ELR (cell line): ENCODE results near the gene SMG1.
"Not testable (repeated sequence)": the region's sequence is repeated elsewhere in the genome, so short reads cannot be mapped to it uniquely, and the experiment has no call there.

Experiments
- DNase-seq: peaks from one replicate; pipeline ENCODE4 v3.0.0-alpha.2; 2015; ENCODE audit warnings: low read depth

The SMG1 gene

DNA sequence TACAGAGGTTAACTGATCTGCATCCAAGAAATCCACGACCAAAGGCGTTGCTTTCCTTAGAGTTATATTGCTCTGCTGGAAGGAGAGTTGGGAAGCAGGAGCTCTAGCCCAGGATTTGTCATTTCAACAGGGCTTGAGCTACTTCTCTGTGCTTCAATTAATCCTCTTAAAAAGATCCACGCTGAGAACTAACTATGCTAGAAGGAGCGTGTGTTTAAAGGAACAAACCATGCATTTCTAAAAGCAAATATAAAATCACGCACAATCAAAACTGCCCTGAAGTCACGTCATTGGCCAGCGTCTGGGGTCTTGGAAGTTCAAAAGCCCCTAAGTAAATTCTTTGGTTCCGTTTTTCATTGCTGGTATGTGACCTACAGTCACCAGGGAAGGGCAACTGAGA is 125.9 kb downstream of the SMG1 start:
- DNase-seq = no peak

DNA sequence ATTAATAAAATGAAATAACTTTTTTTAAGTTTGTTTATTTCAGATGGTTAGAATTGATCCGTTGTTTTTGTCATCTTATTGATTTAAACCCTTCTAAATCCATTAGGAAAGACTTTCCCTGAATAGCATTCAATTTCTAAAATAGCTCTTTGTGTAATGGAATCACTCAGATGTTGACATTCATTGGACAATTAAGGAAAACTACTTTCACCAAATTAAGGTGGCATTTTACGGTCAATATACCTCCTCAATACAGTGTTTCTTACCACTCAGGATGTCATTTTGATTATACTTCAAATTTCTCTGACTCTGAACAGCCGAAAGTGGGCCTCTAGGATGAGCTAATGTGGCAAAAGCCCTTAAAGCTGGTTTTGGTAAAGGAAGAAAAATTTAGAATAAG is 126.7 kb downstream of the SMG1 start:
- no peak for DNase-seq

- DNase-seq = no peak
Observed at GRCh38 chr16:18797746-18798145, 128.5 kb downstream of the SMG1 start.

DNA sequence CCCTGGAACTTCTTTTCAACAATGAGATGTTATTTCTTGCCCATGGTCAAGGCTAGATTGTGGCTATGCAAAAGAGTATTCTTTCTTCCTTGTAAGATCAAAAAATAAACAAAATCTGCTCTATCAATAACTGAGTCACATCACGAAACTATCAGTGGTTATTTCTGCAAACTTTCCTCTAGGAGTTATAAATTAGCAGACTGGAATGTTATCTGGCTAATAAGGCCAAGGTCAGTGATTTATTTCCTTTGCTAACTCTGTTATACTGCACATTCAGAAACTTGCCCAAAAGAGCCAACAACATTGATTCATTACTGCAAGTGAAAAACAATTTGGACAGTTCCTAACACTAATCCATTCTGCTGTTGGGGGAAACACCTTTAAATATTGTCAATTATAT is 129.8 kb downstream of the SMG1 start:
- no peak for DNase-seq

- DNase-seq = peak; percentile 50
Observed at GRCh38 chr16:18792836-18793433, 133.3 kb downstream of the SMG1 start.

DNA sequence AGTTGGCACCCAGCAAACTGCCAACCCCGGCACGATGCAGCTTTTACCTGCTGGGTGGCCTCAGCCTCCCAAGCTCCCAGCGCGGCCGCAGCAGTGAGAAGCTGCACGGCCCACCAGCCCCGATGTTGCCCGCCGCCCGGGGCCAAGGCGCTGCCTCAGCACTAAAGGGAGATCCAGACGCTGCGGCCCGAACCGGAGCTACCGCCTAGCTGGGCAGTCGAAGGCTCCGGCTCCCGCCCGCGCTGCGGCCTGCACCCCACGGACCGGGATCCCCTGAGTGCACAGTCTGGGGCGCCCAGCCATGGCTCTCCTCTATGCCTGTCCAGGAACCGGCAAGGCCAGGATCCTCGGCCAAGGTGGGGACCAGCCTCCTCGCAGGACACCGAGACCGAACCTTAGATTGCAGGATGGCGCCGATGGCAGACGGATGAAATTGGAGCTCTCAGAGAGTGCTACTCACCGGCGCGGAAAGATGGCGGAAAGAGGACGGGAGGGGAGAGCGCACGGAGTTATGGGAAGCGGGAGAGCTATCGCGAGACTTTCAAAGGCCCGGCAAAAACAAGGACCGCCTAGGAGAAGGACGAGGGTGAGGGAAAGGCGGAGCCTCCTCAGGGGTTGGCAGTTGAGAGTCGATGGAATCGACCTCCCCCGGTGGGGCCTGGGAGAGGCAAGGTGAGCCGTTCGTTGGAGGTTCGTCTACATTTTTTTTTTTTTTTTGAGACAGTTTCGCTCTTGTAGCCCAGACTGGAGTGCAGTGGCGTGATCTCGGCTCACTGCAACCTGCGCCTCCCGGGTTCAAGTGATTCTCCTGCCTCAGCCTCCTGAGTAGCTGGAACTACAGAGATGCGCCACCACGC is 136.1 kb downstream of the SMG1 start, which contains the start of gene RPS15A:
TSS of gene RPS15A (minus strand) at position 485 of the 857 bp plus-strand sequence. CDS start 1,221 bp downstream, outside the sequence.
- DNase-seq = peak; percentile 97

DNA sequence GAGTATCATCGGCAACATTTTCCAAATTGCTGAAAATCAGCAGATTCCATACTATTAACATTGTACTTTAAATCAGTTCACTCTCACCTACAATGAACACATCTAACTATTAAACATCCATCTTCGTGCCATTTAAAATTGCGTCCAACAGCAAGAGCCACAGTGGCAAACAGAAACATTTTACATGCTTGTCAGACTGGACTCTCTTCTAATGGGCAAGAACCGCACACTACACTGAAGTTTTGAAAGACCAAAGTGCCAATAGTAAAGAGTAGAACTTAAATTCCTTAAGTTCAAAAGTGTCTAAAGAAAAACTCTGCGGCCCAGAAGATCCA is 136.7 kb downstream of the SMG1 start:
- no peak for DNase-seq

- no peak for DNase-seq
Observed at GRCh38 chr16:18788828-18789514, 137.2 kb downstream of the SMG1 start.

DNA sequence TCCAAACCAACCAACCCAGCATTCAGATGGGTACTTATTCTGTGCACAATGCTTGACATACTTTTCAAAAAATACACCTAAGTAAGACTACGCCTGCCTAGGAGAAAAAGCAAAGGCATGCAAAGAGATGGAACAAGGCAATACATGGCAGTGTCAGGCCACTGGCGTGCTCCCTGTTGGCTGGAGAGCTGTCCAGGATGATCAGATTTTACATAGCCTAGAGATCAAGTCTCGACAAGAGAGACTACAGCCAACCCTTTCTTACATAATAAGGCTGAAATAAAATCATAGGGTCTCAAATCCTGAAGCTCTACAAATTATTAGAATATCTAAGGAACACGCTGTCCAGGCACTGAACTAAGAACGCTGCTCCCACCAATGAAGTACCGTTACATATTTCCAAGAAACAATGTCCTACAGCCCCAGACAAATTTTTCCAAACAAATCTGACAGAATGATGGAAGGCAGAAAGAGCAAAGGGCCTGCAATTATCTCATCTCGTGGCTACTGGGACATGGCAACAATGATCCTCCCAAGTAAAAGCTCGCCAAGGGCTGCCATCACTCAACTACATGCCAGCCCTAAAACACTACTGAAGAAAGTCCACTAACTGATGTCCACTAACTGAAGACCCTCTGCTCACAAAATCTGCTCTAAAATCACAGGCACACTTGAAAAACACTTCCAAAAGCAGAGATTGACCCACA is 141.1 kb downstream of the SMG1 start:
- no peak for DNase-seq

DNA sequence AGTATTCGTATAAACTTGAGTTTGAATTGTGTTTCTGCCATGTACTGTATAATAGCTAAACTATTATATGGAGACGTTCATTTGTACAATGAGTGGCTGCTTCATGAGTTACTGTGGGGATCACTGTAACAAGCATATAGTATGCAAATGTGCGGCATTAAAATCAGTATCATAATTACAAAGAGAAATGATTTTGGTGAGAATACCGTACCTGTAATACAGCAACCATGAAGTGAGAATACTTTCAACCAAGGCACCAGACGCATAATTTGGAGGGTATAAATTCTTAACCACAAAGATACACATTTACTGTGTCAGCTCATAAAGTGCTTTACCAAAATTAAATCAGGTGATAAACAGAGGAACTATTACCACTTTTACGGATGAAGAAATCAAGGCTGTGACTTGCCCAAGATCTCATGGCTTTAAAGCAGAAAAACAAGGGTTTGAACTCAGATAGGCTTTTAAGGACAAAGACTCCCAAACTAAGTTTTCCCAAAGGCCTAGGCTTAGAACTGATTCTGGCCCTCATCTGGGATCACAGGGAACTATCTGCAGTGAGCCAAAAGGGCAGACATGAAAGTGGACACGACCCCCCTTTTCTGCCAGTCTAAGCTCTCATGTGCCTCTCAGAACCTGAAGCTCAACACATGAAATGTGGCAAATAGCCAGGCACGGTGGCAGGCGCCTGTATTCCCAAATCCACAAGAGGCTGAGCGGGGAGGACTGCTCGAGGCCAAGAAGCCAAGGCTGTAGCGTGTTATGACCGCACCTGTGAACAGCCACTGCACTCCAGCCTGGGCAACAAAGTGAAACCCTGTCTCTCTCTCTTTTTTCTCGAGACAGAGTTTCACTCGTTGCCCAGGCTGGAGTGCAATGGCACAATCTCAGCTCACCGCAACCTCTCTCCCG is 142.5 kb downstream of the SMG1 start:
- no peak for DNase-seq

GRCh38 chr16:18782697-18783429 is 143.3 kb downstream of the SMG1 start:
- no peak for DNase-seq

DNA sequence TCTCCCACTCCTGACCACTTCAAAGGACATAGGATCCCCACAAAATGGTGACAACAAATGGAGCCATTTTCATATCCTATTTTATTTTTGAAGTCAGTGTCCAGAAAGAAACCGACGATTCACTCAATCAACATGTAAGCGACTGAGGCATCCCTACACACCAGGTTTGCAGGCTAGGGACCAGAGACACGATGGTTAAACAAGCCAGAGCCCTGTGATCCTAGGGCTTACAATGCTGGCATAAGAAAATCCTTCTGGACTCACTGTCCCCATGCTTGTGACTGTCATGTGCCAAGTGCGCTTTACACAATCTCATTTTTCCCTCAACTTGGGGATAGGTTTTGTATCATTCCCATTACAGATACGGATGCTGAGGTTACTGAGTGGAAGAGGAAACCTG is 145.0 kb downstream of the SMG1 start:
- DNase-seq = not testable (repeated sequence)

DNA sequence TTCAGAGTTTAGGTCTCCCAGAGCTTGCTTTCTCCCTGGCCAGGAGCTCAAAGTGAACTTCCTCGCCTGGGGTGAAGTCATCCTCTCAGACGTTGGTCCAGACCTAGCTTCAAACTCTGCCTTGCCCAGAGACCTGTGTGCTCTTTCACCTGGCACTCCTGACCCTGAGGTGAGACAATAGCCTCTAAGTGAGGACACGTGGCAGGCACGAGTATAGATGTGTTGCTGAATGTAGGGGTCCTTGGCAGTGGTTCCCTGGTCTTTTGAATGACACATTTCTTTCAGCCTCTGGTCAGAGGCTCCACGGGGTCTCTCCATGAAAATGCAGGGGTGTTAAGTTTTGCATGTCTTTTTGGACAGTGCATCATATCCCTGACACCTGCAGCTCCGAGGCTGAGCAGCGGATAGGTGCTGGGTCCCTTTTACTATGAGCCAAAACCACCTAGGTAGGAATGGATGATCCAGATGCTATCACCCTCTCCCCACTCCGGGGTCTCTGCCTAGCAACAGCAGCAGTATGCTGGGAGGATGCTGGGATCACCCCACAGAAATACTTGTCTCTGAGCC is 145.7 kb downstream of the SMG1 start:
- DNase-seq = not testable (repeated sequence)

DNA sequence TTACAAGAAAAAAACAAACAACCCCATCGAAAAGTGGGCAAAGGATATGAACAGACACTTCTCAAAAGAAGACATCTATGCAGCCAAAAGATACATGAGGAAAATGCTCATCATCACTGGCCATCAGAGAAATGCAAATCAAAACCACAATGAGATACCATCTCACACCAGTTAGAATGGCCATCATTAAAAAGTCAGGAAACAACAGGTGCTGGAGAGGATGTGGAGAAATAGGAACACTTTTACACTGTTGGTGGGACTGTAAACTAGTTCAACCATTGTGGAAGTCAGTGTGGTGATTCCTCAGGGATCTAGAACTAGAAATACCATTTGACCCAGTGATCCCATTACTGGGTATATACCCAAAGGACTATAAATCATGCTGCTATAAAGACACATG is 148.5 kb downstream of the SMG1 start:
- not testable (repeated sequence) for DNase-seq

GRCh38 chr16:18776334-18776733 is 149.9 kb downstream of the SMG1 start:
- not testable (repeated sequence) for DNase-seq

DNA sequence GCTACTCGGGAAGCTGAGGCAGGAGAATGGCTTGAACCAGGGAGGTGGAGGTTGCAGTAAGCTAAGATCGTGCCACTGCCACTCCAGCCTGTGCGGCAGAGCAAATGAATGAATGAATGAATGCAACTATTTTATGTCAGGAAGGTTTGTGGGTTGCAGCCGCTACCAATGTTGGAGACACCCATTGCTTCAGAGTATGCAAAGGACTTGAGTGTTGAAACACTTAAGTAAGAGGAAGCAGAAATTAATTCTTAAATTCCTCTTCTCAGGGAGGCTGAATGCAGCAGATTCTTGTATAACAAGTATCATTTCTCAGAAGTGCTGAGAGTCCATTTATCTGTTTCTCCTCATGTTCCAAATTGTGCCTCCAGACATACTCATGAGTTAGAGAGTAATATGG is 151.6 kb downstream of the SMG1 start:
- DNase-seq = not testable (repeated sequence)

DNA sequence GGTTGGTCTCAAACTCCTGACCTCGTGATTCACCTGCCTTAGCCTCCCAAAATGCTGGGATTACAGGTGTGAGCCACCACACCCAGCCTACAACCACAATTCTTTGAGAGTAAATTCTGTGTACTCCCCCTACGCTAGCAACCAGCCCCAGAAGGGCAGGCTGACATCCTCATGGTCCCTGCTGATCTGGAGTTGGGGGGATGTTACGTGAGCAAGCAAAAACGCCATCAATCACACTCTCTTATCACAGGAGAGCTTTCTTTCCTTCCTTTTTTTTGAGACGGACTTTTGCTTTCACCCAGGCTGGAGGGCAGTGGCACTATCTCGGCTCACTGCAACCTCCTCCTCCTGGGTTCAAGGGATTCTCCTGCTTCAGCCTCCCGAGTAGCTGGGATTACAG is 154.0 kb downstream of the SMG1 start:
- DNase-seq = not testable (repeated sequence)

GRCh38 chr16:18770336-18770962 is 155.8 kb downstream of the SMG1 start:
- DNase-seq = not testable (repeated sequence)

DNA sequence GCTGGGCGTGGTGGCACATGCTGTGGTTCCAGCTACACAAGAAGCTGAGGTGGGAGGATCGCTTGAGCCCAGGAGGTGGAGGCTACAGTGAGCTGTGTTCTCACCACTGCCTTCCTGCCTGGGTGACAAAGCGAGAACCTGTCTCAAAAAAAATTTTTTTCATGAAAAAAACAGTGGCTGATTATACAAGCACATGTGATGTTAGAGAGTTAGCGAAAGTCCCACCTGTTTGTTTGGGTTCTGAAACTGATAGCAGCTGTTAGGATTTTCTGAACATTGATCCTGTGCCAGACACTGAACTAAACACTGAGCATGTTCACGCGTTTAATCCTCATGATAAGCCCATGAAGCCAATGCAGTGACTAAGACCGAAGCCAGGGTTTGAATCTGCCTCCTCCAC is 159.0 kb downstream of the SMG1 start:
- DNase-seq = not testable (repeated sequence)

GRCh38 chr16:18762713-18763112 is 163.5 kb downstream of the SMG1 start:
- not testable (repeated sequence) for DNase-seq
